ENCODE data around the gene RNF125.

The RNF125 gene

DNA sequence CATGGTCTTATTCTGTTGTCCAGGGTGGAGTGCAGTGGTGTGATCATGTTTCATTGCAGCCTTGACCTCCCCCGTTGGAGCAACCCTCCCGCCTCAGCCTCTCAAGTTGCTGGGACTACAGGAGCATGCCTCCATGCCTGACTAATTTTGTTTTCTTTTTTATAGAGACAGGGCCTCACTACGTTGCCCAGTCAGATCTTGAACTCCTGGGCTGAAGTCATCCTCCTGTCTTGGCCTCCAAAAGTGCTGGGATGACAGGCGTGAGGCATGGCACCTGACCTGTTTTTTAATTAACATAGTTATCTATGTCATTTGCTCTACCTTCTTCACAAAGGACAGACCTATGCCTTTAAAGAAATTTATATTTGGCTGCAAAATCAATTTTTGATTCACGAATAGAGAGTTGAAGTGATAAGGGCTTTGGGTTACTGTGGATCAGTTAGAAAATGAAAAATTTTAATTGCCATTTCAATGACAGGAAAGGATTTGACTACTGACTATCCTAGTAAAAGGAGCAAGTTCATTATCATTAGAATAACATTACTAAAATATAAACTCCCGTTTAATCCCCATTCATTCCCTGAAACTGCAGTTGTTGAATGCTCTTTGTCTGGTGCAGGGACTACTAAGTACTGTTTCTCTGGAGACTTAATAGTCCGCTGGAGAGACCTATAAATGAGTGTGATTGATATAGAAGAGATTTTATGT lies 76.7 kb downstream of the RNF125 start:
- H3K9me3 ChIP-seq (ENCODE audit: control insufficient read depth, low read length) = no peaks in the 10 kb centered on the region
- no peaks in the 10 kb centered on the region for H3K36me3 ChIP-seq (ENCODE audit: control insufficient read depth, insufficient read depth, low read length)
- H3K4me1 ChIP-seq (ENCODE audit: control insufficient read depth, insufficient read depth, low read length) = peaks cover 14% of the 10 kb centered on the region
- no peaks in the 10 kb centered on the region for H3K27me3 ChIP-seq (ENCODE audit: control insufficient read depth, insufficient read depth, low read length)
- no peak overlapping the region for H3K9ac ChIP-seq (ENCODE audit: low read length)
- no peak overlapping the region for H3K4me3 ChIP-seq (ENCODE audit: low read length)

DNA sequence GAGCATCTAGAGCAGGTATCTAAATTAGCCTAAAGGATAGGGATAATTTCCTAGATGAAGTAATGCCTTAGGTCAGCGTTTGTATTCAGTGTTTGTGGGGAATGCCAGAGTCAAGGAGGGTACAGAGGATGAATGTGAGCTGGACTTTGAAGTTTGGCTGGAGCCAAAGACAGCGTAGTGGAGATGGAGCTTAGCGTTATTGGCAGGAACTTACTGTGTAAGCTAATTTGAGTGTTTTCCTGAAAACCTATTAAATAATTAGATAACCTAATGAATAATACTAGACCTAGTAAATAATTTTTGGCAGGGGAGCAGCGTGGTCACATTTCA lies 77.2 kb downstream of the RNF125 start:
- no peaks in the 10 kb centered on the region for H3K36me3 ChIP-seq (ENCODE audit: control insufficient read depth, insufficient read depth, low read length)
- H3K9me3 ChIP-seq (ENCODE audit: control insufficient read depth, low read length) = no peaks in the 10 kb centered on the region
- no peak overlapping the region for H3K9ac ChIP-seq (ENCODE audit: low read length)
- no peaks in the 10 kb centered on the region for H3K27me3 ChIP-seq (ENCODE audit: control insufficient read depth, insufficient read depth, low read length)
- peaks cover 14% of the 10 kb centered on the region for H3K4me1 ChIP-seq (ENCODE audit: control insufficient read depth, insufficient read depth, low read length)
- no peak overlapping the region for H3K4me3 ChIP-seq (ENCODE audit: low read length)

DNA sequence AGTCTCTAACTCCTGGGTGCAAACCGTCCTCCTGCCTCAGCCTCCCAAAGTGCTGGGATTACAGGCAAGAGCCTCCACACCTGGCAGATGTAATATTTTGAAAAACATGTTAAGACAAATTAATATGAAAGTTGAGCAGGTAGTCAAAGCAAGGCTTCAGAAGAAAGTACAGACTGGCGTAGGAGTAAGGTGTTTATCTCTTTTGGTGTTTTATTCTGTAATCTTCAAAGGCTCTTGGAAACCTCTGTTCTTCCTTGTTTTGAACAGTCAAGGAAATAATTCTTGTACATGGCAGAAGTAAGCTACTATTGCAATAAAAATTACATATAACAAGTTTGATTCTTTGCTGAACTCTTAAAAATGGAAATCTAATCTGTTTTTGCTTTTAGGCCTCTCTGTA lies 78.3 kb downstream of the RNF125 start:
- no peaks in the 10 kb centered on the region for H3K36me3 ChIP-seq (ENCODE audit: control insufficient read depth, insufficient read depth, low read length)
- no peak overlapping the region for H3K9ac ChIP-seq (ENCODE audit: low read length)
- no peaks in the 10 kb centered on the region for H3K27me3 ChIP-seq (ENCODE audit: control insufficient read depth, insufficient read depth, low read length)
- H3K9me3 ChIP-seq (ENCODE audit: control insufficient read depth, low read length) = no peaks in the 10 kb centered on the region
- H3K4me1 ChIP-seq (ENCODE audit: control insufficient read depth, insufficient read depth, low read length) = peaks cover 14% of the 10 kb centered on the region
- H3K4me3 ChIP-seq (ENCODE audit: low read length) = no peak overlapping the region

DNA sequence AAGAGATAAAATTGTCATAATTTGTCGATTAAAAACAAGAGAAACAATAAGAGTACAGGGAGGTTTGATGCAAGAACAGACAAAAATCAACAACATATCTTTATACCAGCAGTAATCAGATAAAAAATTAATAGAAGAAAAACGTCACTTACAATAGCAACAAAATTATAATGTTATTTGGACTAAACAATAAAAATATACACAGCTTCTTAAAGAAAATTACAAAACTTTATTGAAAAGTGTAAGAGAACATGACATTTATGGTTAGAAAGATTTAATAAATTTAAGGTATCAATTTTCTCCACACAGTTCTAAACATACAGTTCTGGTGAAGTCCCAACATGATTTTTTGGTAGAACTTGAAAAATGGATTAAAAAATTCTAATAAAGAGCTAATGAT lies 85.9 kb downstream of the RNF125 start:
- no peaks in the 10 kb centered on the region for H3K36me3 ChIP-seq (ENCODE audit: control insufficient read depth, insufficient read depth, low read length)
- no peak overlapping the region for H3K9ac ChIP-seq (ENCODE audit: low read length)
- peaks cover 3% of the 10 kb centered on the region for H3K4me1 ChIP-seq (ENCODE audit: control insufficient read depth, insufficient read depth, low read length)
- H3K4me3 ChIP-seq (ENCODE audit: low read length) = no peak overlapping the region
- no peaks in the 10 kb centered on the region for H3K27me3 ChIP-seq (ENCODE audit: control insufficient read depth, insufficient read depth, low read length)
- H3K9me3 ChIP-seq (ENCODE audit: control insufficient read depth, low read length) = no peaks in the 10 kb centered on the region

DNA sequence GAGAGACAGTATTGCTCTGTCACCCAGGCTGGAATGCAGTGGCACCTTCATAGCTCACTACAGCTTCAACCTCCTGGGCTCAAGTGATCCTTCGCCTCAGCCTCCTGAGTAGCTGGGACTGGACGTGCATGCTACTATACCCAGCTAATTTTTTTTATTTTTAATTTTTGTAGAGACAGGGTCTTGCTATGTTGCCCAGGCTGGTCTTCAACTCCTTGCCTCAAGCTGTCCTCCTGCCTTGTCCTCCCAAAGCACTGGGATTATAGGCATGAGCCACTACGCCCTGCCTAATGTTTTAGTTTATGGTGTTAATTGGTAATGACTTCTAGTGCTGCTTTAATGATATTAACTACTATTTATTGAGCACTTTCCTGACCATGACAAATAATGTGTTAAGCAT lies 91.4 kb downstream of the RNF125 start:
- no peaks in the 10 kb centered on the region for H3K9me3 ChIP-seq (ENCODE audit: control insufficient read depth, low read length)
- no peaks in the 10 kb centered on the region for H3K36me3 ChIP-seq (ENCODE audit: control insufficient read depth, insufficient read depth, low read length)
- H3K9ac ChIP-seq (ENCODE audit: low read length) = no peak overlapping the region
- H3K4me1 ChIP-seq (ENCODE audit: control insufficient read depth, insufficient read depth, low read length) = no peaks in the 10 kb centered on the region
- H3K4me3 ChIP-seq (ENCODE audit: low read length) = no peak overlapping the region
- no peaks in the 10 kb centered on the region for H3K27me3 ChIP-seq (ENCODE audit: control insufficient read depth, insufficient read depth, low read length)

DNA sequence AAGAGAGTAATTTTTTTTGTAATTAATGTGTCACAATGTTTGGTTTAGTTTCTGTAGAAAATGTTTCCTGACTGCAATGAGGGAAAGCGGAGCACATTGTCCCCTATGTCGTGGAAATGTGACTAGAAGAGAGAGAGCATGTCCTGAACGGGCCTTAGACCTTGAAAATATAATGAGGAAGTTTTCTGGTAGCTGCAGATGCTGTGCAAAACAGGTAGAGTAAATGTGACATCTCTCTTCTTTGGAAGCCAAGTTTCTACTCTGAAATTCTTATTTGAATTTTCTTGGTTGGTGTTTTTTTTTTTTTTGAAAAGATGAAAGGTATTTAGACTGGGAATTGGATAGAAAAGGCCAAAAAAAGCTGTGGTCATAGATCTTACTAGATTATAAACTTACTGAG lies 93.1 kb downstream of the RNF125 start:
- Histone ChIP-seq H3K36me3 (ENCODE audit: control insufficient read depth, insufficient read depth, low read length) (no peaks in the 10 kb centered on the region), H3K4me3 (ENCODE audit: low read length) (no peak overlapping the region), H3K4me1 (ENCODE audit: control insufficient read depth, insufficient read depth, low read length) (no peaks in the 10 kb centered on the region), H3K9ac (ENCODE audit: low read length) (no peak overlapping the region), H3K9me3 (ENCODE audit: control insufficient read depth, low read length) (no peaks in the 10 kb centered on the region), H3K27me3 (ENCODE audit: control insufficient read depth, insufficient read depth, low read length) (no peaks in the 10 kb centered on the region)

DNA sequence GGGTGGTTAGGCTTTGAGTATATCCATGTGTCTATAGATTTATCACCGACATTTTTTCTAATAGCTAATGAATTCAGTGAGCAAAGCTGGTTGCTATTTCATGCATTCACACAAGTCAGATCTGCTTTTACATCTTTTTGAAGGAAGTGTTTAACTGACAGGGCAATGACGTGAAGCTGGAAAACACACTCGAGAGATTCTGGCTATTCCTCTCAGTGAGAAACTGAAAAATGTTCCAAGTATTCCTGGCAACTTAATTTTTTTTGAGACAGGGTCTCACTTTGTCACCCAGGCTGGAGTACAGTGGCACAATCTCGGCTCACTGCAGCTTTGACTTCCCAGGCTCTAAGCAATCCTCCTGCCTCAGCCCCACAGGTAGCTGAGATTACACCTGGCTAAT lies 94.2 kb downstream of the RNF125 start:
- H3K27me3 ChIP-seq (ENCODE audit: control insufficient read depth, insufficient read depth, low read length) = no peaks in the 10 kb centered on the region
- no peaks in the 10 kb centered on the region for H3K4me1 ChIP-seq (ENCODE audit: control insufficient read depth, insufficient read depth, low read length)
- H3K4me3 ChIP-seq (ENCODE audit: low read length) = no peak overlapping the region
- H3K9me3 ChIP-seq (ENCODE audit: control insufficient read depth, low read length) = no peaks in the 10 kb centered on the region
- H3K9ac ChIP-seq (ENCODE audit: low read length) = no peak overlapping the region
- H3K36me3 ChIP-seq (ENCODE audit: control insufficient read depth, insufficient read depth, low read length) = no peaks in the 10 kb centered on the region

DNA sequence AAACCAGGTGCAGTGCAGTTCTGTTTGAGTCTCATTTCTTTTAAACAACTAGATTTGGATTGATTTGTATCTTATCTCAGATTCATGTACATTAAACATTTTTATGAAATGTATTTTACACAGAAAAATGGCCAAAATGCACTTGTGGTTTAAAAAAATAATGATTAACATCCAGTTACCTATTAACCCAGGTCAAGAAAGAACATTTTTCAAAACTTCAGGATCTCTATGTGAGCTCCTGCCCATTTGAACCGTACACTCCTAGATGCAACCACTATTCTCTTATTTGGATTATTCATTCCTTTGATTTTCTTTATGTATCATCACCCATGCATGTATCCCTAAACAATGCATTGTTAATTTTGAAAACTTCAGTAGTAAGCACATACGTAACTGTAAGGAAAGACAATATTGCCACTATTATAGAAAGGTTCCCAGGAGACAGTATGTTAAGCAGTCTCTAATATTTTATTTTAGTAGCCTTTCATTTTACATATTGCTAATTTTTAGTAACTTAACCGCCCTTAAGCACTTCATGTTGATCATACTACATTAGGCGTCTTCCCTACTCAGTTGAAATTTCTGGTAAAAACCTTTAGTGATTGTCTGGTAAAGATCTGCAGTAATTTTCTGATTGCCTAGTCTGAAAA lies 95.8 kb downstream of the RNF125 start:
- Histone ChIP-seq H3K4me3 (ENCODE audit: low read length) (no peak overlapping the region), H3K9ac (ENCODE audit: low read length) (no peak overlapping the region), H3K36me3 (ENCODE audit: control insufficient read depth, insufficient read depth, low read length) (no peaks in the 10 kb centered on the region), H3K27me3 (ENCODE audit: control insufficient read depth, insufficient read depth, low read length) (no peaks in the 10 kb centered on the region), H3K9me3 (ENCODE audit: control insufficient read depth, low read length) (no peaks in the 10 kb centered on the region), H3K4me1 (ENCODE audit: control insufficient read depth, insufficient read depth, low read length) (no peaks in the 10 kb centered on the region)

DNA sequence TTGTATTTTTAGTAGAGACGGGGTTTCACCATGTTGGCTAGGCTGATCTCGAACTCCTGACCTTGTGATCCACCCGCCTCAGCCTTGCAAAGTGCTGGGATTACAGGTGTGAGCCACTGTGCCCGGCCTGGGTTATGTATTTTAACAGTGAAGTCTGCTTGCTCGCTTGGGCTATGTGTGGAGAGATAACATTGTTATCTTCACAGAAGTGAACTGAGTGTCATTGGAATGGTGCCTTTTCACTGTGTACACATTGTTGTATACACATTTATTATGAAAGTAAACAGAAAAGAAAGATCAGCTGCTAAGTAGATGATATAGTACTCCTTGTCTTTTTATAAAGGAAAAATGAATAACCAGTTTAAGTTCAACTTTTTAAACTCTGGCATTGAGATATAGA lies 103.4 kb downstream of the RNF125 start:
- peaks cover 8% of the 10 kb centered on the region for H3K4me1 ChIP-seq (ENCODE audit: control insufficient read depth, insufficient read depth, low read length)
- H3K36me3 ChIP-seq (ENCODE audit: control insufficient read depth, insufficient read depth, low read length) = no peaks in the 10 kb centered on the region
- no peak overlapping the region for H3K4me3 ChIP-seq (ENCODE audit: low read length)
- no peaks in the 10 kb centered on the region for H3K27me3 ChIP-seq (ENCODE audit: control insufficient read depth, insufficient read depth, low read length)
- H3K9ac ChIP-seq (ENCODE audit: low read length) = no peak overlapping the region
- no peaks in the 10 kb centered on the region for H3K9me3 ChIP-seq (ENCODE audit: control insufficient read depth, low read length)
